Gastrocnemius medialis (tissue), 4 donors: ENCODE results near the gene PTPN23. TPM values are rescaled to one million over a fixed set of nuclear protein-coding genes. Genes with fewer than 3 reads are reported as not detected.

ENCODE experiments used
- ATAC-seq, 2 donors: fragments of 150-250 bp; one replicate each; pipeline ENCODE4 v1.9.1; 2016
- DNase-seq, 2 donors: peaks; one replicate each; pipeline ENCODE4 v3.0.0-alpha.2; 2019
- H3K27ac ChIP-seq, 4 donors: fragments of 200-600 bp; sonication (generic); 1 replicate in 1 of 4; 2 replicates in 3 of 4; pipeline ENCODE4 v1.5.1; 2016 to 2018; ENCODE audit warnings: mild to moderate bottlenecking in 2 of 4, moderate library complexity in 1 of 4
- H3K27me3 ChIP-seq, 3 donors: fragments of 200-600 bp; sonication (generic) in 2 of 3; 1 replicate in 1 of 3; 2 replicates in 2 of 3; pipeline versions ENCODE4 v1.5.1 to v1.6.0; 2016 to 2019; ENCODE audit warnings: mild to moderate bottlenecking in 1 of 3, moderate library complexity in 1 of 3
- H3K36me3 ChIP-seq, 2 donors: fragments of 200-600 bp; sonication (generic) in 1 of 2; one replicate each; pipeline ENCODE4 v1.5.1; 2017 to 2018
- H3K4me1 ChIP-seq, 2 donors: fragments of 200-600 bp; sonication (generic) in 1 of 2; one replicate each; pipeline ENCODE4 v1.5.1; 2016 to 2017; ENCODE audit warnings: mild to moderate bottlenecking in 2 of 2
- H3K4me3 ChIP-seq, 4 donors: fragments of 200-600 bp; sonication (generic) in 3 of 4; 1 replicate in 1 of 4; 2 replicates in 3 of 4; pipeline ENCODE4 v1.5.1; 2016 to 2019; ENCODE audit warnings: mild to moderate bottlenecking in 2 of 4
- H3K9me3 ChIP-seq, 3 donors: fragments of 200-600 bp; sonication (generic) in 2 of 3; 1 replicate in 1 of 3; 2 replicates in 2 of 3; pipeline ENCODE4 v1.5.1; 2016 to 2019
- POLR2A ChIP-seq, 2 donors: fragments of 450-650 bp; IDR thresholded peaks; one replicate each; pipeline ENCODE4 v1.6.1; 2017; ENCODE audit warnings: antibody characterized with exemption in 2 of 2, mild to moderate bottlenecking in 2 of 2, moderate library complexity in 2 of 2
- in situ Hi-C, 4 donors: fragments of 200-750 bp; cut with MboI; loops; one replicate each; pipeline versions ENCODE4 v1.15.0 to v1.8.0; 2017; ENCODE audit warnings: low sequenced_read_pairs in 4 of 4
- intact Hi-C: fragments of 100-400 bp; cut with DNase I; formaldehyde crosslinking; loops from one replicate; pipeline ENCODE4 v1.15.1; 2023; ENCODE audit warnings: low total_unique reads
- total RNA-seq, 4 donors: library from RNA; depleted of rRNA; stranded (reverse); fragments of >200 nt; gene quantifications; one replicate each; pipeline versions ENCODE4 v1.1.0 to v1.2.3, GENCODE V29; 2016
- TF ChIP-seq, protein P1 (sequence below), 5 experiments: fragments of 450-650 bp in 3 of 5; fragments of 200-600 bp in 2 of 5; sonication (generic) in 2 of 5; IDR thresholded peaks in 4 of 5; conservative IDR thresholded peaks in 1 of 5; 1 replicate in 4 of 5; 2 replicates in 1 of 5; pipeline ENCODE4 v1.5.1; 2016 to 2019; ENCODE audit warnings: antibody characterized with exemption in 5 of 5, mild to moderate bottlenecking in 3 of 5, moderate library complexity in 3 of 5

The PTPN23 gene
- total RNA-seq, 4 donors from 2014 or later = 10.5 to 37.3 (median 23.7) TPM

- in situ Hi-C loops = loop anchor here in 2 of 4 donors (25.0 kb wide), 1 partner anchor 633 kb away; the partner anchor contains the start of genes PRSS50 (in 2 of the 2) and TMIE (in 2 of the 2)
- no peak overlapping the region for H3K27ac ChIP-seq
- no peaks in the 10 kb centered on the region for H3K4me1 ChIP-seq
- TF ChIP-seq POLR2A (IDR thresholded peaks at IDR 0.05) = no peak
- TF ChIP-seq, protein P1, sequence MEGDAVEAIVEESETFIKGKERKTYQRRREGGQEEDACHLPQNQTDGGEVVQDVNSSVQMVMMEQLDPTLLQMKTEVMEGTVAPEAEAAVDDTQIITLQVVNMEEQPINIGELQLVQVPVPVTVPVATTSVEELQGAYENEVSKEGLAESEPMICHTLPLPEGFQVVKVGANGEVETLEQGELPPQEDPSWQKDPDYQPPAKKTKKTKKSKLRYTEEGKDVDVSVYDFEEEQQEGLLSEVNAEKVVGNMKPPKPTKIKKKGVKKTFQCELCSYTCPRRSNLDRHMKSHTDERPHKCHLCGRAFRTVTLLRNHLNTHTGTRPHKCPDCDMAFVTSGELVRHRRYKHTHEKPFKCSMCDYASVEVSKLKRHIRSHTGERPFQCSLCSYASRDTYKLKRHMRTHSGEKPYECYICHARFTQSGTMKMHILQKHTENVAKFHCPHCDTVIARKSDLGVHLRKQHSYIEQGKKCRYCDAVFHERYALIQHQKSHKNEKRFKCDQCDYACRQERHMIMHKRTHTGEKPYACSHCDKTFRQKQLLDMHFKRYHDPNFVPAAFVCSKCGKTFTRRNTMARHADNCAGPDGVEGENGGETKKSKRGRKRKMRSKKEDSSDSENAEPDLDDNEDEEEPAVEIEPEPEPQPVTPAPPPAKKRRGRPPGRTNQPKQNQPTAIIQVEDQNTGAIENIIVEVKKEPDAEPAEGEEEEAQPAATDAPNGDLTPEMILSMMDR (IDR thresholded peaks at IDR 0.05 in 4 of 5, conservative IDR thresholded peaks at IDR 0.05 in 1 of 5) = no peak
- H3K9me3 ChIP-seq = no peaks in the 10 kb centered on the region
- intact Hi-C loops = no loop called here
- no peaks in the 10 kb centered on the region for H3K27me3 ChIP-seq
- H3K4me3 ChIP-seq = no peak overlapping the region
- no peak for ATAC-seq
- peaks cover 0 to 48% of the 10 kb centered on the region in 2 donors for H3K36me3 ChIP-seq
- DNase-seq = no peak
Observed at GRCh38 chr3:47344971-47345370, 35.9 kb upstream of the PTPN23 start.

DNA sequence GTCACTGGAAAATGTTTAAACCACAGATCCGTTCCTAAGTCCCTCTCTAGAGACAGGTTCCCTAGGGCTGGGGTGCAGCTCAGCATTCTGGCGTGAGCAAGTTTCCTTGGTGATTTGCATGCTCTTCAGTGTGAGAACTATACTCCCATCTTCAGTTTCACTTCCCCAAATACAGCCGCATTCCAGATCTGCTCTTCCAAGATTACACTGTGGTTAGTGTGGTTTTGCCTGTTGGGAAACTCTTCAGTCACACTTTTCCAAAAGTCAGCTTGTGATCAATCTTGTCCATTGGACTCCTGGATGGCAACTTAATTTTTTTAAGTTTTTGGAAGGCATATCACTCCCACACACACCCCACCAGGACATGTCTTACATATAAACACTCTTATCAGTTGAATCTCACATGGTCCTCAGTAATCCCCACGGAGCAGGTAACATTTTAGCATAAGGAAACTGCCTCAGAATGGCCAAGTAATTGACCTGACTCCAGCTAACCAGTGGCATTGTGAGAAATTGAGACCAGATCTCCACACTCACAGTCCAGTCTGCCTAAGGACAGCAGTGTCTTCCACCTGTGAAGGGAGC, 33.5 kb upstream of the PTPN23 start:
- Histone ChIP-seq H3K27me3 (no peaks in the 10 kb centered on the region), H3K36me3 (peaks cover 0 to 29% of the 10 kb centered on the region in 2 donors), H3K4me1 (no peaks in the 10 kb centered on the region), H3K27ac (no peak overlapping the region), H3K9me3 (no peaks in the 10 kb centered on the region), H3K4me3 (no peak overlapping the region)
- intact Hi-C loops = no loop called here
- ATAC-seq (peak in 1 of 2 donors; percentile 27), DNase-seq (no peak)
- in situ Hi-C loops = loop anchor here in 2 of 4 donors (25.0 kb wide), 1 partner anchor 635 kb away; the partner anchor contains the start of genes PRSS50 (in 2 of the 2) and TMIE (in 2 of the 2)
- no peak for TF ChIP-seq POLR2A (IDR thresholded peaks at IDR 0.05)
- TF ChIP-seq, protein P1 (IDR thresholded peaks at IDR 0.05 in 4 of 5, conservative IDR thresholded peaks at IDR 0.05 in 1 of 5) = no peak

DNA sequence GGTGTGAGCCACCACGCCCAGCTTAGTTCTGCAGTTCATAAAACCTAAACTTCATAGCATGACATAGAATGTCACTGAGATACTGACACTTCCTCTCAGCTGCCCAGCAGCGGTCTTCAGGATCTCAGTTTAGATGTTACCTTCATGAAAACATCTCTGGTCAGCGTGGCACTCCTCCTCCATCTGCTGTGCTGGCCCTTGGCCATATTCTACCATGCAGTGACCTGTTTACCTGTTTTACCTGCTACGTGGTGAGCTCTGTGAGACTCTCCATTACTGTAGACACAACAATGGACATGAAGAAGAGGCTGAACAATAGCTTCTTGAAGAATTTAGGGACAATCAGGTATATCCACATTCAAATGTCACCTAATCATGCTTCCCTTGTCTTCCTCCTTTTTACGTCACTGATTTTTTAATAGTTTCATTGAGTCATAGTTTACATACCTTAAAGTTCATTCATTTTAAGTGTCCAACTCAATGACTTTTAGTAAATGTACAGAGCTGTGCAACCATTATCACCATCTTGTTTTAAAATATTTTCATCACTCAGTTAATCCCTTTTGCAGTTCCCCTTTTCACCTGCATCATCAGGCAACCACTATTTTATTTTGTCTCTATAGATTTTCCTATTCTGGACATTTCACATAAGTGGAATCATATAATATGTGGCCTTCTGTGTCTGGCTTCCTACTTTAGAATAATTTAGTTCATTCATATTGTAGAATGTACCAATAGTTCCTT, 32.2 kb upstream of the PTPN23 start:
- H3K27ac ChIP-seq = no peak overlapping the region
- in situ Hi-C loops = loop anchor here in 2 of 4 donors (25.0 kb wide), 1 partner anchor 636 kb away; the partner anchor contains the start of genes PRSS50 (in 2 of the 2) and TMIE (in 2 of the 2)
- H3K9me3 ChIP-seq = no peaks in the 10 kb centered on the region
- peaks cover 0 to 17% of the 10 kb centered on the region in 2 donors for H3K36me3 ChIP-seq
- no peaks in the 10 kb centered on the region for H3K27me3 ChIP-seq
- H3K4me1 ChIP-seq = no peaks in the 10 kb centered on the region
- ATAC-seq (no peak), DNase-seq (no peak)
- intact Hi-C loops = no loop called here
- no peak overlapping the region for H3K4me3 ChIP-seq
- TF ChIP-seq, protein P1 (IDR thresholded peaks at IDR 0.05 in 4 of 5, conservative IDR thresholded peaks at IDR 0.05 in 1 of 5) = no peak
- TF ChIP-seq POLR2A (IDR thresholded peaks at IDR 0.05) = no peak

- Histone ChIP-seq H3K4me1 (no peaks in the 10 kb centered on the region), H3K36me3 (no peaks in the 10 kb centered on the region), H3K4me3 (no peak overlapping the region), H3K27ac (no peak overlapping the region), H3K27me3 (no peaks in the 10 kb centered on the region), H3K9me3 (no peaks in the 10 kb centered on the region)
- no peak for ATAC-seq
- in situ Hi-C loops = no loop called here
- TF ChIP-seq, protein P1 (IDR thresholded peaks at IDR 0.05 in 4 of 5, conservative IDR thresholded peaks at IDR 0.05 in 1 of 5) = no peak
- TF ChIP-seq POLR2A (IDR thresholded peaks at IDR 0.05) = no peak
- no peak for DNase-seq
- intact Hi-C loops = no loop called here
Observed at GRCh38 chr3:47355010-47355409, 25.8 kb upstream of the PTPN23 start.
